Loucy (cell line): ENCODE results near the gene SEC24A.
"Not testable (repeated sequence)": the region's sequence is repeated elsewhere in the genome, so short reads cannot be mapped to it uniquely, and the experiment has no call there.

Source experiments
- H2AFZ ChIP-seq: fragments of 200-600 bp; sonication (generic); 2 replicates; pipeline ENCODE4 v1.6.0; 2016; ENCODE audit warnings: antibody characterized with exemption, mild to moderate bottlenecking, low read length, moderate library complexity
- H3F3A ChIP-seq: fragments of 200-600 bp; 2 replicates; pipeline ENCODE4 v1.6.0; 2016; ENCODE audit warnings: antibody characterized with exemption, low read depth, mild to moderate bottlenecking
- H3K27me3 ChIP-seq: fragments of 200-600 bp; sonication (generic); 2 replicates; pipeline ENCODE4 v1.6.1; 2014; ENCODE audit warnings: low read length, mild to moderate bottlenecking; ENCODE audit not compliant: insufficient read depth, poor library complexity, severe bottlenecking
- H3K36me3 ChIP-seq: fragments of 200-600 bp; sonication (generic); 2 replicates; pipeline ENCODE4 v1.6.1; 2016; ENCODE audit warnings: low read length; ENCODE audit not compliant: insufficient read depth
- H3K4me1 ChIP-seq: fragments of 200-600 bp; sonication (generic); 2 replicates; pipeline ENCODE4 v1.5.1; 2014; ENCODE audit warnings: low read length, mild to moderate bottlenecking; ENCODE audit not compliant: insufficient read depth, poor library complexity, severe bottlenecking
- H3K4me2 ChIP-seq: fragments of 200-600 bp; sonication (generic); 2 replicates; pipeline ENCODE4 v1.6.0; 2014; ENCODE audit warnings: antibody characterized with exemption, low read length, low read depth, mild to moderate bottlenecking; ENCODE audit not compliant: poor library complexity, severe bottlenecking
- H3K4me3 ChIP-seq: fragments of 200-600 bp; sonication (generic); 2 replicates; pipeline ENCODE4 v1.5.1; 2014; ENCODE audit warnings: low read length, mild to moderate bottlenecking, mixed read lengths; ENCODE audit not compliant: poor library complexity, severe bottlenecking
- H3K79me2 ChIP-seq: fragments of 200-600 bp; sonication (generic); 2 replicates; pipeline ENCODE4 v1.6.1; 2014; ENCODE audit warnings: low read length; ENCODE audit not compliant: insufficient read depth
- H3K9ac ChIP-seq: fragments of 200-600 bp; sonication (generic); 2 replicates; pipeline ENCODE4 v1.6.0; 2014; ENCODE audit warnings: mild to moderate bottlenecking, low read depth, low read length, moderate library complexity; ENCODE audit not compliant: poor library complexity, severe bottlenecking
- H3K9me2 ChIP-seq: fragments of 200-600 bp; sonication (generic); replicated peaks from 2 replicates; pipeline ENCODE4 v1.6.1; 2016; ENCODE audit warnings: low read depth, low read length, mixed read lengths
- H3K9me3 ChIP-seq: fragments of 200-600 bp; sonication (generic); 2 replicates; pipeline ENCODE4 v1.6.1; 2014; ENCODE audit warnings: mild to moderate bottlenecking, antibody characterized with exemption, low read length, low read depth; ENCODE audit not compliant: insufficient read depth
- H4K20me1 ChIP-seq: fragments of 200-600 bp; sonication (generic); 2 replicates; pipeline ENCODE4 v1.6.0; 2014; ENCODE audit warnings: antibody characterized with exemption, low read length, mild to moderate bottlenecking; ENCODE audit not compliant: insufficient read depth, poor library complexity, severe bottlenecking
- CTCF ChIP-seq: fragments of 200-600 bp; sonication (generic); conservative IDR thresholded peaks from 2 replicates; pipeline ENCODE4 v1.5.1; 2014; ENCODE audit warnings: mild to moderate bottlenecking, antibody characterized with exemption, low read length
- EZH2phosphoT487 ChIP-seq: fragments of 200-600 bp; IDR thresholded peaks from 2 replicates; pipeline ENCODE4 v1.6.1; 2018; ENCODE audit warnings: antibody characterized with exemption, mild to moderate bottlenecking, moderate library complexity, borderline replicate concordance

The SEC24A gene

GRCh38 chr5:134758504-134759341 is 110.1 kb downstream of the SEC24A start, which contains the start of gene DDX46:
DDX46 (plus strand) TSS chr5:134758779; CDS start chr5:134758939, 160 bp downstream.
- peaks cover 38% of the 10 kb centered on the region for H3K79me2 ChIP-seq
- TF ChIP-seq EZH2phosphoT487 (no peak), CTCF (peak; percentile 49)

GRCh38 chr5:134767528-134768291 is 119.1 kb downstream of the SEC24A start:
- H3K27me3 ChIP-seq, H2AFZ ChIP-seq, H3K9ac ChIP-seq, H3K4me1 ChIP-seq, H3K4me3 ChIP-seq, H3F3A ChIP-seq, H3K9me3 ChIP-seq, H3K4me2 ChIP-seq, H4K20me1 ChIP-seq, H3K79me2 ChIP-seq, H3K9me2 ChIP-seq: not testable (repeated sequence)
- peaks cover 18% of the 10 kb centered on the region; the same call in 1 of the 2 replicates for H3K36me3 ChIP-seq

More at GRCh38 chr5:134758504-134759341, 110.1 kb downstream of the SEC24A start, which contains the start of gene DDX46:
- Histone ChIP-seq H3K27me3 (no peaks in the 10 kb centered on the region), H3F3A (no peaks in the 10 kb centered on the region), H3K4me2 (peak within 1 kb of the TSS; percentile 83), H3K4me3 (peak within 1 kb of the TSS; percentile 93), H4K20me1 (peaks cover 16% of the 10 kb centered on the region), H3K4me1 (peaks cover 9% of the 10 kb centered on the region), H3K36me3 (no peaks in the 10 kb centered on the region), H3K9me3 (no peaks in the 10 kb centered on the region), H3K9ac (peak within 1 kb of the TSS; percentile 84), H2AFZ (peak within 1 kb of the TSS; percentile 98), H3K9me2 (no peaks in the 10 kb centered on the region)

DNA sequence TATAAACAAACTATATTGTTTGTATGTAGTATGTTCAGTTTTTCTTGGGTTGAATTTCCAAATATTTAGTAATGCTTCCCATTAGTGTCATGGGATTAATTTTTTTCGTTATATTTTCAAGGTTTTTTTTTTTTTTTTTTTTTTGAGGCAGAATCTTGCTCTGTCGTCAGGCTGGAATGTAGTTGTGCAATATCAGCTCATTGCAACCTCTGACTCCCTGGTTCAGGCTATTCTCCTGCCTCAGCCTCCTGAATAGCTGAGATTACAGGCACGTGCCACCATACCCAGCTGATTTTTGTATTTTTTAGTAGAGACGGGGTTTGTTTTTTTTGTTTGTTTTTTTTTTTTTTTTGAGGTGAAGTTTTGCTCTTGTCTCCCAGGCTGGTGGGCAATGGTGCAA is 120.6 kb downstream of the SEC24A start:
- no peaks in the 10 kb centered on the region for H3K4me1 ChIP-seq
- H3K4me2 ChIP-seq = no peak overlapping the region
- no peaks in the 10 kb centered on the region for H3F3A ChIP-seq
- no peak overlapping the region for H3K4me3 ChIP-seq
- no peaks in the 10 kb centered on the region for H4K20me1 ChIP-seq
- no peaks in the 10 kb centered on the region for H3K27me3 ChIP-seq
- H3K9me3 ChIP-seq = no peaks in the 10 kb centered on the region
- no peak overlapping the region for H2AFZ ChIP-seq
- H3K79me2 ChIP-seq = peaks cover 1% of the 10 kb centered on the region; the same call in 1 of the 2 replicates
- H3K9me2 ChIP-seq = no peaks in the 10 kb centered on the region
- no peak overlapping the region for H3K9ac ChIP-seq
- no peak for TF ChIP-seq EZH2phosphoT487
- TF ChIP-seq CTCF = no peak
- peaks cover 23% of the 10 kb centered on the region; the same call in 1 of the 2 replicates for H3K36me3 ChIP-seq
